Adrenal gland (tissue), 5 donors: ENCODE data around the gene PHKG2.

Source experiments
- POLR2A ChIP-seq, 2 donors: fragments of 450-650 bp; IDR thresholded peaks; one replicate each; pipeline ENCODE4 v1.6.1; 2017; ENCODE audit warnings: antibody characterized with exemption in 2 of 2, mild to moderate bottlenecking in 2 of 2, moderate library complexity in 1 of 2
- TF ChIP-seq, protein P1 (sequence below), 6 experiments: fragments of 450-650 bp in 4 of 6; fragments of 200-600 bp in 2 of 6; sonication (generic) in 1 of 6; IDR thresholded peaks; 1 replicate in 5 of 6; 2 replicates in 1 of 6; pipeline versions ENCODE4 v1.5.1 to v1.8.0; 2016 to 2021; ENCODE audit warnings: antibody characterized with exemption in 6 of 6, mild to moderate bottlenecking in 2 of 6, moderate library complexity in 1 of 6
- donor health status: DM: no; HTN: no; CAD: no.

DNA sequence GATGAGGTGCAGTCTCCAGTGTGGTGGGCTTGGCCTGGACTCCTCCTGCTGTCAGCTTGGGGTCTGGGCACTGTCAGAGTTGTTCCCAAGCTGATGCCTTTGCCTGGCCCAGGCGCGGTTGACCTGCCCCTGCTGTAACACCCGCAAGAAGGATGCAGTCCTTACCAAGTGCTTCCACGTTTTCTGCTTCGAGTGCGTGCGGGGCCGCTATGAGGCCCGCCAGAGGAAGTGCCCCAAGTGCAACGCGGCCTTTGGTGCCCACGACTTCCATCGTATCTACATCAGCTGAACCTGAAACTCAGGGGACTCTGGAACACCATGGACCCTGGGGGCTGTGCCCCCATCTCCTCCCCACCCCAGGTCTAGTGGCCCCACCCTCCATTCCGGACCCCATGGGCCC, 25.6 kb downstream of the PHKG2 start:
- no peak for TF ChIP-seq POLR2A (IDR thresholded peaks at IDR 0.05)
- TF ChIP-seq, protein P1, sequence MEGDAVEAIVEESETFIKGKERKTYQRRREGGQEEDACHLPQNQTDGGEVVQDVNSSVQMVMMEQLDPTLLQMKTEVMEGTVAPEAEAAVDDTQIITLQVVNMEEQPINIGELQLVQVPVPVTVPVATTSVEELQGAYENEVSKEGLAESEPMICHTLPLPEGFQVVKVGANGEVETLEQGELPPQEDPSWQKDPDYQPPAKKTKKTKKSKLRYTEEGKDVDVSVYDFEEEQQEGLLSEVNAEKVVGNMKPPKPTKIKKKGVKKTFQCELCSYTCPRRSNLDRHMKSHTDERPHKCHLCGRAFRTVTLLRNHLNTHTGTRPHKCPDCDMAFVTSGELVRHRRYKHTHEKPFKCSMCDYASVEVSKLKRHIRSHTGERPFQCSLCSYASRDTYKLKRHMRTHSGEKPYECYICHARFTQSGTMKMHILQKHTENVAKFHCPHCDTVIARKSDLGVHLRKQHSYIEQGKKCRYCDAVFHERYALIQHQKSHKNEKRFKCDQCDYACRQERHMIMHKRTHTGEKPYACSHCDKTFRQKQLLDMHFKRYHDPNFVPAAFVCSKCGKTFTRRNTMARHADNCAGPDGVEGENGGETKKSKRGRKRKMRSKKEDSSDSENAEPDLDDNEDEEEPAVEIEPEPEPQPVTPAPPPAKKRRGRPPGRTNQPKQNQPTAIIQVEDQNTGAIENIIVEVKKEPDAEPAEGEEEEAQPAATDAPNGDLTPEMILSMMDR (IDR thresholded peaks at IDR 0.05), result no peak
